Right kidney (tissue), 1 donor: ENCODE results near the gene NBDY.

Source experiments
- DNase-seq: peaks from one replicate; pipeline ENCODE4 v3.0.0-alpha.2; 2016

NBDY gene

GRCh38 chrX:56784666-56785065 is 55.6 kb downstream of the NBDY start:
- DNase-seq: no peak

DNA sequence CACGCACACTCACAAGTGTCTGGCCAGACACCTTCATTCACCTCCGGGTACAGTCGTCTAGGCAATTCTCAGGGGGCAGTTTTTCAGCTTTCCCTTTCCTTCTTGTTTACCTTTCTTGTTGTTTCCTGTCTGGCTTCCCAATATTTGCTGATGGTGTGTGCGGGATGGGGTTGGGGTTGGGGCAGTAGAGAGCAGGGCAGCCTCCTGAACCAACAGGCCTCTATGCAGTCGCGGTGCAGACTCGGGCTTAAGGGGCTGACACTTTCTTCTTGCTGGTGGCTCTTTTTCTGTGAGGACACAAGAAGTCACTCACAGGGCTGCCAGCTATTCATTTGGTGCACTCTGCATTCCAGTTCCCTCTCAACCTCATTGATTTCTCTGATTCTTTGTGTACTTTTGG is 56.4 kb downstream of the NBDY start:
- DNase-seq: no peak

GRCh38 chrX:56786889-56787733 is 58.1 kb downstream of the NBDY start:
- DNase-seq: no peak

DNA sequence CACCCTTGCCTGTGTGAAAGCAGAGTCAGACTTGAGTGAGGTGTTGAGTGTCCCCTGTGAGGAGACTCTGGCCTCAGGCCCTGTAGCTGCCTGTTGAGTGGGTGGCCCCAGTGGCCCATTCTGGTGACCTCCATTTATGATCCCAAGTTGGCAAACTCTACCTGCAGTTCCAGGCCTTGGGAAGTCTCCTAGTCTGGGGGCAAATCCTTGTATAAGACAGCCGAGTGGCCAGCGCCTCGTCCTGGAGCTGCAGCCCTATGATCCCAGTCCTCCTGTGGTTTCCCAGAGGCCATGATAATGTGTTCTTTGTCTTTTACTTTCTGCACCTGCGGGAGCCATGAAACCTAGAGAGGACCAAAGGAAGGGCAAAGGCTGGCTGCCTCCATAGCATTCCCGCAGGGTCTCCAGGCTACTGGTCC is 58.7 kb downstream of the NBDY start:
- DNase-seq: no peak

GRCh38 chrX:56788229-56788628 is 59.2 kb downstream of the NBDY start:
- DNase-seq: no peak

DNA sequence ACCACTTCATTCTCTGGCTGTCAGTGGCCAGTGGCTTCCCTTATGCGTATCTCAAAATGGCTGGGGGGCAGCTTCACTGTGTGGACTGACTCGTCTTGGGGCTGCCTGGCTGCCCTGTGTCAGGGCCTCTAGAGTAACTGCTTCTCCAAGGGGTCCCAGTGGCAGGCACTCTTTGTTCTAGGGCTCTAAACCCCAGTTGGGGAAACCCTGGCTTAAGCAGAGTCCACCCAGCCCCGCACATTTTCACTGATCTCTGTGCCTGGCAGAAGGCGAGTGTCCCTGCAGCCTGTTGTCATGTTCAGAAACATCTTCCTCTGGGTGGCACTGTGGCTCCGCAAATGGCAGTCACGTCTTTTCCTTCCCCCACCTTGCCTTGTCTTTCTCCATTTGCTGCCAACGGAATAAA is 59.7 kb downstream of the NBDY start:
- no peak for DNase-seq

GRCh38 chrX:56789518-56790070 is 60.6 kb downstream of the NBDY start:
- DNase-seq: no peak

DNA sequence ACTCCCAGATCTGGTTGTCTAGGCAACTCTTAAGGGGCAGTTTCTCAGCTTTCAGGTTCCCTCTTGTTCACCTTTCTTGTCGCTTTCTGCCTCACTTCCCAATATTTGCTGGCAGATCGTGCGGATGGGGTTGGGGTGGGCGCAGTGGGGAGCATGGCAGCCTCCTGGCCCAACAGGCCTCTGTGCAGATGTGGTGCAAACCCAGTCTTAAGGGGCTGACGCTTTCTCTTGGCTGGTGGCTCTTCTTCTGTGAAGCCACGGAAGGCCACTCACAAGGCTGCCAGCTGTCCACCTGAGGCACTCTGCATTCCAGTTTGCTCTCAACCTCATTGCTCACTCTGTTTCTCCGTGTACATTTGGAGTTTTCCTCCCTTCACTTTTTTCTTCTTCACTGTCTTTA is 61.7 kb downstream of the NBDY start:
- DNase-seq: no peak

DNA sequence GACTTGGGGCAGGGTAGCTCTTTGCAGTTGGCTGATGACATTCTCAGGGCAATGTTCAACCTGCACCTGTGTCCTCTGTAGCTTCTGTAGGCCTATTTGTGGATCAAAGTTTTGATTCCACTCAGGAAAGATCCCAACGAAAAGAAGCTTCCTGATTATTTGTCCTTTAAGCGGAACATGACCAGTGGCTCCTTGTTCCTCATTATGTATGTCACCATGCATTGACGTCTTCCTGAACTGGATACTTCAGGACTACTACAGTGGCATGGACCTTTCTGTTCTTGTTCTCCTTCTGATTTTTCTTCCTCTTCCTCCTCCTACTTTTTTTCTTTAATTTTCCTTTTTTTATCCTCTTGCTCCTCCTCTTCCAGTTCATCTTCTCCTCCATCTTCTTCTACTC is 62.4 kb downstream of the NBDY start:
- DNase-seq: no peak

DNA sequence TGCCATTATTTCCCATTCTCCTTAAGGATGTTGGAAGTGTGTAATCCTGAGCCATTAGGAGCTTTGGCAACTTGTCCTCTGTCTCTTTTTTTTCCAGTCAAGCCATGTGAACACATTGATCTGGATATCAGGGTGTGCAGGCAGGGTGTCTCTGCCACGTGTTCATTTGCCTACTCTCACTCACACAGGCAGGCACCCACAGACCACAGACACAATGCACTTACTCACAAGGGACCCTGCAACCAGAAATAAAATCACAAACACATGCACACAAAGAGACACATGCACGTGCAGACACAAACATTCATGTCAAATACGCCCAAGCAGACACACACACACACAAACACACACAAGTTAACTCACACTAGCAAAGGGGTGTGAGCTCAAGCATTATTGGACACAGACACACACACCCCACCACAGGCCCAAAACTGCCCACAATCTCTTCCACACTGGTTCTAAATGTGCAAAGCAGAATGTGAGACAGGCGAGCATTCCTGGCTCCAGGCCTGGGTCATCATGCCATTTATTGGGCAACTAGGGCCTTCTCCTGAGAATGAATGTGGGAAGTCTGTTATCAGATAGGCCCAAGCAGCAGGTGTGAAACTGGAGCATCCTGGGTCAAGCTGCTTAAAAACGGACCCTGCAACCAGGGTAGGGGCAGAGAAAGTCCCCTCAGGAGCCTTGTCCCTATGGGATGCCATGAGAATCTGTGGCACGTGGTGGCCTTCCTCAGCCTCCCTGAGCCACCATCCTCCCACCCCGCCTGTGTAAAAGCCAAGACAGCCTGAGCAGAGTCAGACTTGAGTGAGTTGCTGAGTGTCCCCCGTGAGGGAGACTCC is 63.4 kb downstream of the NBDY start:
- DNase-seq: no peak

DNA sequence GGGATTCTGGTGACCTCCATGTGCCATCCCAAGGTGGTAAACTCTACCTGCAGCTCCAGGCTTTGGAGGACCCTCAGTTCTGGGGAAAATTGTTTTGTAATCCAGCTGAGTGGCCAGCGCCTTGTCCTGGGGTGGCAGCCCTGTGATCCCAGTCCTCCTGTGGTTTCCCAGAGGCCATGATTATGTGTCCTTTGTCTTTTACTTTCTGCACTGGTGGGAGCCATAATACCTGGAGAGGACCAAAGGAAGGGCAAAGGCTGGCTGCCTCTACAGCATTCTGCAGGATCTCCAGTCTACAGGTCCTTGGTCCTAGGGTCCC is 64.0 kb downstream of the NBDY start:
- DNase-seq: no peak

GRCh38 chrX:56793521-56794320 is 64.7 kb downstream of the NBDY start:
- no peak for DNase-seq

- no peak for DNase-seq
Measured at GRCh38 chrX:56794404-56795230, 65.6 kb downstream of the NBDY start.

DNA sequence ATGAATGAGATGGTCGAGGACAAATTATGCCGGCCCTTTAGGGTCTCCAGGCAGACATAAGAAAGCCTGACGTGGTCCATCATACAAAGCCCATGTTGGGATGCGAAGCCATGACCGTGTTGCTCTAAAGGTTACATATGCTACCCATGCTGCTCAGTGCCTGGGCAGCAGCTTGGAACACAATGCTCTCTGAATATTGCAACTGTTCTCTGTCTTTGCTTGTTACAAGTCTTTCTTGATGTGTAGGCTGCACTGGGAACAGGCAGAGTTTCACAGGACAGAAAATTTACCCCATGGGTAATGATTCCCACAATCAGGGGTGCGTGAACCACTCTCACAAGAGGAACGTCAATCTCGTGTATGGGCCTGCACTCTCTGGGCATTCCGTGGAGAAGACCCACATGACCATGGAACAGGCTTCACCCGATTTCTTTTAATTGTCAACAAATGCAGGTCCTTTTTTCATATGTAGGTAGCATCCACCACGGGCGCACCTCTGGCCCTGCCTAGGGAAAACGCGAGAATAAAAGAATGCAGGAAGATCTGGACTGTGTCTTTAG is 66.3 kb downstream of the NBDY start:
- no peak for DNase-seq

DNA sequence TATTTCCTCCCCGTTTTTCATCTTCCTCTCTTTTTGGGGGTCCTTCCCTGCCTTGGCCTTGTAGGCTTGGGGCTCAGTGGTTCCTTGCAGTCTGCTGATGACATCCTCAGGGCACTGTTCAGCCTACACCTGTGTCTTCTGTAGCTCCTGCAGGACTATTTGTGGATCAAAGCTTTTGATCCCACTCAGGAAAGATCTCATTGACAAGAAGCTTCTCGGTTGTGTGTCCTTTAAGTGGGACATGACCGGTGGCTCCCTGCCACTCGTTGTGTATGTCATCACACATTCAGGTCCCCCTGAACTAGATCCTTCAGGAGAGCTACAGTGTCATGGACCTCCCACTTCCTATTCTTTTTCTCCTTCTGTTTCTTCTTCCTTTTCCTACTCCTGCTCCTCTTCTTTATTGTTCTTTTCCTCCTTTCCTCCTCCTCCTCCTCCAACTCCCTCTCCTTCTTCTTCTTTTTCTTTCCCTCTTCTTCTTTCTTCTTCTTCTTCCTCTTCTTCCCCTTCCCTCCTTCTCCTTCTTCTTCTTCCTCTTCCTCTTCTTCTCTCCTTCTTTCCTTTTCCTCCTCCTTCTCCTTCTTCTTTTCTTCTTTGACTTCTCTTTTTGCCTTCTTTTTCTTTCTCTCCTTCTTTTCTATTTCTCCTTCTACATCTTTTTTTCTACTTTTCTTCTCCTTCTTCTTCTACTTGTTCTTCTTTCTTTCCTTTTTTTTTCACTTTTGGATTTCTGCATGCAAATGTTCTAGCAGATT is 67.8 kb downstream of the NBDY start:
- DNase-seq: no peak

DNA sequence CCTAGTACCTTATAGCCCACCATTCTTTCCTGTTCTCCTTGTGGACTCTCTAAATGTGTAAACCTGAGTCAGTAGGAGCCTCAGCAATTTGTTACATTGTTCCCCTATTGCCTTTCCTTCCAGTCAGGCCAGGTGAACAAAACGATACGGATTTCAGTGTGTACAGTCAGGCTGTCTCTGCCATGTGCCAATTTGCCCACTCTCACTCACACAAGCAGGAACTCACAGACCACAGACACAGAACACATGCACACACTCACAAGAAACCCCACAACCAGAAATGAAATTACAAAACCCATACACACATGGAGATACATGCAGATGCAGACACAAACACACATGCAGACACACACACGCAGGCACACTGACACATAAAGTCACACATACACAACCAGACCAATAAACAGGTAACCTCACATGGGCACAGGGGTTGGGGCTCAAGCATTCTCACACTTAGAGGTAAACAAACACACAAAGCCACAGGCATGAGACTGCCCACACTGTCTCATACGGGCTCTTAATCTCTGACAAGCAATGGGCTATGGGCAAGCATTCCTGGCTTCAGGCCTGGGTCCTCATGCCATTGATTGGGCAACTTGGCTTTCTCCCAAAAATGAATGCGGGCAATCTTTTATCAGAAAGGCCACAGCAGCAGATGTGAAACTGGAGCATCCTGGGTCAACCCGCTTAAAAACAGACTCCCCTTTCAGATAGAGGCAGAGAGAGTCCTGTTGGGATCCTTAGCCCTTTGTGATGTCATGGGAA is 68.7 kb downstream of the NBDY start:
- DNase-seq: no peak

DNA sequence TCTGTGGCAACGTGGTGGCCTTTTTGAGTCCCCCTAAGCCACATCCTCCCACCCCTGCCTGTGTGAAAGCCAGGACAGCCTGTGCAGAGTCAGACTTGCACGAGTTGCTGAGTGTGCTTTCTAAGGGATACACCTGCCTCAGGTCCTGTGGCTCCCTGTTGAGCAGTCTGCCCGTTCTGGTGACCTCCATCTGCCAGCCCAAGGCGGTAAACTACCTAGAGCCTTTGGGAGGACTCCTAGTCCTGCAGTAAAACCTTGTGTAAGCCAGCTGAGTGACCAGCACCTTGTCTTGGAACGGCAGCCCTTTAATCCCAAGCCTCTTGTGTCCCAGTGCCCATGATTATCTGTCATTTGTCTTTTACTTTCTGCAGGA is 69.3 kb downstream of the NBDY start:
- no peak for DNase-seq

DNA sequence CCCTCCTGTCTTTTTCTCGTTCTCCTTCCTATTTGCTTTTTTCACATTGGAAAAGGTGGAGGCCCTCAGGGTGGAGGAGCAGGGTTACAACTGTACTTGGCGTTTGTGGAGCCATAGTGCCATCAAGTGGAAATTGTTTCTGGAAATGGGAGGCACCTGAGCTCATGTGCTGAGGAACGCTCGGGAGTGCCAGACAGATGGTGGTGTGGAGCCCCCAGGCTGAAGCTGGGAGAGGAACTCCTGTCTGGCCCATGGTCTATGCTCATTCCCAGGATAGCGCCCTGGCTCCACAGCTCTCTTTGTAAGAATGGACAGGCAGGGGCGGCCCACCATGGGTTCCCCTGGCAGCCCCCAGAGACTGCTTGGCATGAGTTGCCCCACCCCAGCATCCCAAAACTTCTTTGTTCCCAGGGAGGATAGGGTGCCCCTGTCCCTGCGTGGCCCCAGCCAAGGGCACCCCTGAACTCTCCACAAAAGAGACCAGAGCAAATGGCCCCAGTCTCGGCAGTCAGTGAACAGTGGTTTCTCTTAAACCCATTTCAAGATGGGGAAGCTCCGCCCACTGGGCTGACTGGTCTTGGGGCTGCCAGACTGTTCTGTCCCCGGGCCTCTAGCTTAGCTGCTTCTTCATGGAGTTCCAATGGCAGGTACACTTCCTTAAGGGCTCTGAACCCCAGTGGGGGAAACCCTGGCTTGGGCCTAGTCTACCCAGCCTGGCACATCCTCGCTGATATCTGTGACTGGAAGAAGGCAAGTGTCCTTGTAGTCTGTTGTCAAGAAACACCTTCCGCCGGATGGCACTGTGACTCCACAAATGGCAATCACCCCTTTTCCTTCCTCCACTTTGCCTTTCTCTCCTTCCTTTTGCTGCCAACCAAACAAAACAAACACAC is 70.1 kb downstream of the NBDY start:
- DNase-seq: no peak

GRCh38 chrX:56800307-56800706 is 71.3 kb downstream of the NBDY start:
- no peak for DNase-seq
